Activated CD4-positive, CD25-positive, alpha-beta regulatory T cell treated with anti-CD3 and anti-CD28 coated beads, Interleukin-2, amount 50 U/mL, for 72 hours (primary cell): Measurements from ENCODE around the gene EID3.
"Not testable (repeated sequence)": the region's sequence is repeated elsewhere in the genome, so short reads cannot be mapped to it uniquely, and the experiment has no call there.

Experiments
- DNase-seq: peaks from one replicate; pipeline ENCODE4 v3.0.0; 2021

EID3 gene

DNA sequence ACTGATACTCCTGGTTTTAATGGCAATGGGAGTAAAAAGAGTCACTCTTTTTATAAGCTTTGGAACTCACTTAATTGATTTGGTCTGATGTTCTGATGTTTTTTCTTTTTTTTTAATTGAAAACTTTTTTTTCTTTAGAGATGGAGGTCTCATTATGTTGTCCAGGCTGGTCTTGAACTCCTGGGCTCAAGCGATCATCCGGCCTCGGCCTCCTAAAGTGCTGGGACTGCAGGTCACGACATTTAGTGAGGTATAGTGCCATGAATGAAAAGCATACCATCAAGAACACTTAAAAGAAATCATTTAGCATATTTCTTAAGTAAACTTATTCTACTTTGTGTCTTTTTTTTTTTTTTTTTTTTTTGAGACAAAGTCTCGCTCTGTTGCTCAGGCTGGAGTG is 12.7 kb upstream of the EID3 start:
- DNase-seq = no peak

DNA sequence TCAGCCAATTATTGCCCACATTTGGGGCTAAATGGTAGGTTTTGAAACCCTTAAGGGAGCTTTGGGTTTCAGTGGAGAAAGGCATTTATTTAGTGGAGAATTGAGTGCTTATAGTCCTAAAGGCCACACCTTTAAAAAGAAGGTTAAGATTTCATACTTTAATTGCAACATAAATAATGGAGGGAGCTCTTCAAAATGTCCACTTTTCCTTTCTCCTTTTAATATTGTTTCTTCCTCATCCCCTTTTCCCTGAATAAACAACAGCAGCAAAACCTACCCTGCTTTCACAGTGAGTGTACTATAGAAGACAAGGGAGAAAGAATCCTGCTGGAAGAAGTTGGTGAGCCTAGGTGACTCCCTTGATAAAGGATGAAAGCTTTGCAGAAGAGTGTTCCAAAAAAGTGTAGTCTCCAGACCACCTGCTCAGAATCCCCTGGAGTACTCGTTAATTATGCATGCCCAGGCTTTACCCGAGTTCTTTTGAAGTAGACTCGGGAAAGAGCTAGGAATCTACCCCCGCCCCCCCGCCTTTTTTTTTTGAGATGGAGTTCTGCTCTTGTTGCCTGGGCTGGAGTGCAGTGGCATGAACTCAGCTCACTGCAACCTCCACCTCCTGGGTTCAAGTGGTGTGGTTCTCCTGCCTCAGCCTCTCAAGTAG is 11.5 kb upstream of the EID3 start:
- DNase-seq = no peak

DNA sequence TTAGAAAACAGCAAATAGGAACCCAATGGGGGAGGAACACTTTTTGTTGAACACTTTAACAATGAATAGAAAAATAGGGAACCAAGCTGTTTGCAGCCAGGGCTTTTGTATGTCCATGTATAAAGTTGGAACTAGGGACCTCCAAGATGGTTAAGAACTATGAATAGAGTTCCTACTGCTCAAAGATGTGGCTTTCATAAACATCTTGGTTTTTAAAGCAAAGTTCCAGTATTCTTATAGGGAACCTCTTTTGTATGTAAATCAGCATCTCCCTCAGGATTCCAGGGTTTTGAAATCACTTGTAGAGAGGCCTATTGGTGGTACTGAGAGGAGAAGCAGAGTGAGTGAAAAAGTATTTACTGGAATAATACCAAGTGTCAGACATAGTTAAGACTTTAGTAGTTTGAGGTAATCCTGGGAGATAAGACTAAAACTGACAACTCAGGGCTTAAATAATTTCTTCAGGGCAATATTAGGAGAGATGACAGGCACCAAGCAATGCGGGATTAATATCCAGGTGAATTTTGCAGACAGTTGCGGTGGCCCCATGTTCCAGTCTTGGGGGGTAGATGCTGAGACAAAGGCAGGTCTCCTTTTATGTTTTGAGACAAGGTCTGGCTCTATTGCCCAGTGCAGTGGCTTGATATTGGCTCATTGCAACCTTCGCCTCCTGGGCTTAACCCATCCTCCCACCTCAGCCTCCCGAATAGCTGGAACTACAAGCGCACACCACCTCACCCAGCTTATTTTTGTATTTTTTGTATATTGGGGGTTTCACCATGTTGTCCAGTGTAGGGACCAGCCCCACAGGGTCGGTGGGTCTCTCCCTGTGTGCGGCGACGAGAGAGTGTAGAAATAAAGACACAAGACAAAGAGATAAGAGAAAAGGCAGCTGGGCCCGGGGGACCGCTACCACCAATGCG is 10.4 kb upstream of the EID3 start:
- DNase-seq = no peak

DNA sequence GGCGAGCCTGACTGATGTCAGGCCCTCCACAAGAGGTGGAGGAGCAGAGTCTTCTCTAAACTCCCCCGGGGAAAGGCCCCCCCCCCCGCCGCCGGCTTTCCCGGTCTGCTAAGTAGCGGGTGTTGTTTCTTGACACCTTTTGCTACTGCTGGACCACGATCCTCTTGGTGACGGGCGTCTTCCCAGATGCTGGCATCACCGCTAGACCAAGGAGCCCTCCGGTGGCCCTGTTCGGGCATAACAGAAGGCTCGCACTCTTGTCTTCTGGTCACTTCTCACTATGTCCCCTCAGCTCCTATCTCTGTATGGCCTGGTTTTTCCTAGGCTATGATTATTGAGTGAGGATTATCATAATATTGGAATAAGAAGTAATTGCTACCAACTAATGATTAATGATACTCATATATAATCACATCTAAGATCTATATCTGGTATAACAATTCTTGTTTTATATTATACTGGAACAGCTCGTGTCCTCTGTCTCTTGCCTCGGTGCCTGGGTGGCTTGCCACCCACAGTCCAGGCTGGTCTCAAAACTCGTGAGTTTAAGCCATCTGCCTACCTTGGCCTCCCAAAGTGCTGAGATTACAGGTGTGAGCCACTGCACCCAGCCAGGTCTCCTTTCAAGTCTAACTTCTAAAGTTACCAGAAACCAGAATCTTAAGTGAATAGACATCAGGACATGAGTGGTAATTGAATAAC is 9.2 kb upstream of the EID3 start:
- not testable (repeated sequence) for DNase-seq

DNA sequence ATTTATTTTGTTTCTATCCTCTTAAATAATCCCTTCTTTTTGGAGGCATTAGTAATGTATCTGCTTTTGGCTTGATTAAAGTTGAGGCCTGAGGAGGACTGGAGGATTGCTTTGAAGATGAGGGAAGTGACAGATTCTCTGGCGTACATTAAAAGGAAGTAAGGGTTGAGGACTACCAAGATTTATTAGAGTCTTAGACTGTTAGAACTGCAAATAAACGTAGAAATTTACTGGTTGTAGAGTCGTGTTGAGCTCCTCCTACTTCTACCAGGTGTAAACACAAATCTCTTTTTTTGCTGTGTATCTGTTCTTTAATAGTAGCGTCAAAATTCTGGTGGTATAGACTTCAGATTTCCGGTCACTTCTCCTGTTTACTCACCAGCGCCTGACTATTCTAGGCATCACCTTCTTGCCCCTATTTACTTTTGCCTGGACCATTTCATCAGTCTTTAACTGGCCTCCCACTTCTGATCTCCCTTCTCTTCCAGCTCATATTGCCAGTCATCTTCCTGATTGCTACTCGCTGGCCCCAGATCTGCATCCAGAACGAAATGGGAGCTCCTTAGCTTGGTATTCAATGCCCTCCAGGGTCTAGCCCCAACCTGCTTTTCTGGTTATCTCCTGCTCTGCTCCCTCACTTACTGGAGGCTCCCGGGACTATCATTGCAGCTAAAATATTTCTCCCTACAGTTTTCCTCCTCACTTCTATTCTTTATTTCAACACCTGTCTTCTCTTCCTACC is 8.4 kb upstream of the EID3 start:
- DNase-seq = no peak

DNA sequence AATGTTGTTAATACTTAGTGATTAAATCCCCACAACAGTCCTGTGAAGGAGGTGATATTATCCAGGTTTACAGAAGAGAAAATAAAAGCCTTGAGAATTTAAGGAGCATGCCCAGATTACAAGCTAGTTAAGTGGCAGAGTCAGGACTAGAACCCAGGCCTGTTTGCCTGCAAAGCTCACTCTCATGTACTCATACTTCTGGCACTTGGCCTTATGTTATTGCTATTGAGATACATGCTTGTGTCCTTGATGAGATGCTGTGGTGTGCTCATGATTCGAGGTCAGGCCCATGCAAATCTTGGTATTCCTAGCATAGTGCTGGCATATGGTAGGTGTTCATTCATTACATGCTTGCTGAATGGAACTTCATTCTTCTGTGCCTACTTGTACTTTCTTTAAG is 7.6 kb upstream of the EID3 start:
- DNase-seq = no peak

DNA sequence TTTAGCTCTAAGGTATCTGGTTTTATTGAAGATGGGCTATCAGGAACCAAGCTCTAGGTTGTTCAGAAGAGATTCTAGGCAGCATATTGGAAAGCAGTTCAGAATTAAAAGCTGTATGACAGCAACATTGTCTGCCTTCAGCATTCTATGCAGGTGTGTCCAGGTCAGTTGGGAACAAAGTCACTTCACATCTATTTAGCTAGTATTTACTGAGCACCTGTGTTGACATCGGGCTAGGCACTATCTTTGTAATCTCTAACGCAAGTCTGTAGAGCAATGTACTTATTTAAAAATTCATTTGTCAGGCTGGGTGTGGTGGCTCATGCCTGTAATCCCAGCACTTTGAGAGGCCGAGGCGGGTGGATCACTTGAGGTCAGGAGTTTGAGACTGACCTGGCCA is 6.8 kb upstream of the EID3 start:
- DNase-seq = no peak

DNA sequence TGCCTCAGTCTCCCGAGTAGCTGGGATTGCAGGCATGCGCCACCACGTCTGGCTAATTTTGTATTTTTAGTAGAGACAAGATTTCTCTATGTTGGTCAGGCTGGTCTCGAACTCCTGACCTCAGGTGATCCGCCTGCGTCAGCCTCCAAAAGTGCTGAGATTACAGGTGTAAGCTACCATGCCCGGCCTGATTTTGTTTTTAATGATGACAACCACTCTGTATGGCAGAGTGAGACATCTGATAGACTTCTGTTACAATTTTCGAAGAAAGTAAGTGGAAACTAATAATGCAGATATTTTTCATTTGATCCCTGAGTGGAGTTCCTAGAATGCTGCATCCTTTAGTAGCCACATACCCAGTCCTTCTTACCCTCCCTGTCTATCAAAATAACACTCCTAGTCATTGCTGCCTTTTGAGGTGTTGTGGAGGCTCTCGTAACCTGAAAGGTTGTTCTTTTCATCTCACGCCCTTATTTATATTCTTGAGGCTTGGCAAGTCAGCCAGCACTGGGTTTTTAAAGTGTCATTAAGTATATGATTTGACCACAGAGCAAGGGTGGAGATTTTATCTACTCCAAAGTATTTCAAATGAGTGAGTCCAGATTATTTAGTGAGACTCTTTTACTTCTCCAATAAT is 5.9 kb upstream of the EID3 start:
- DNase-seq = no peak

DNA sequence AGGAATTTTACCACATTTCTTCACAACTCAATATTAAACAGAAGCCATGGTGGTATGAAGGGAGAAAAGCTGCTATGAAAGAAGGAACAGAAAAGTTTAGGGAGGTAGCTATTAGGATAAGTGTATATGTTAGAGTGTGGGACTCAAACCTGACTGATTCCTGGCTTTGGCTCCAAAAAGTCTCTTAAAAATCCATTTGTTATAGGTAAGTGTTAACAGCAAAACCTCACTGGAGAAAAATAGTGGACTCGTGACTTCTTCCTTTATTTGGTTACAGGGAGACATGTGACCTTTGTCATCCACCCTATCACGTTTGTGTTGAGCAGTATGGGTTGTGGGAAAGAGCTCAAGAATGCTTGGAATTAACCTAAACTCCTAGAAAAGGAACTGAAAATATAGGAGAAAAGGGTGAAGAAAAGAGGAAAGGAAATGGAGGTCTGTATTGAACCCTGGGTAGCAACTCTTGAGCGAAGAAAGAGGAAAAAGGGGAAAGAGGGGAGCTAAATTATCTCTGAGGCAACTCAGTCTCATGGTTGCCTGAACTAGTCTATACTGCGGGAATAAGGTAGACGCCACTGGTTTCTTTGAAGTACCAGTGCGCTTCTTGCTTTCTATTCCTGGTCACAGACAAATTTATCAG is 3.6 kb upstream of the EID3 start:
- DNase-seq = no peak

DNA sequence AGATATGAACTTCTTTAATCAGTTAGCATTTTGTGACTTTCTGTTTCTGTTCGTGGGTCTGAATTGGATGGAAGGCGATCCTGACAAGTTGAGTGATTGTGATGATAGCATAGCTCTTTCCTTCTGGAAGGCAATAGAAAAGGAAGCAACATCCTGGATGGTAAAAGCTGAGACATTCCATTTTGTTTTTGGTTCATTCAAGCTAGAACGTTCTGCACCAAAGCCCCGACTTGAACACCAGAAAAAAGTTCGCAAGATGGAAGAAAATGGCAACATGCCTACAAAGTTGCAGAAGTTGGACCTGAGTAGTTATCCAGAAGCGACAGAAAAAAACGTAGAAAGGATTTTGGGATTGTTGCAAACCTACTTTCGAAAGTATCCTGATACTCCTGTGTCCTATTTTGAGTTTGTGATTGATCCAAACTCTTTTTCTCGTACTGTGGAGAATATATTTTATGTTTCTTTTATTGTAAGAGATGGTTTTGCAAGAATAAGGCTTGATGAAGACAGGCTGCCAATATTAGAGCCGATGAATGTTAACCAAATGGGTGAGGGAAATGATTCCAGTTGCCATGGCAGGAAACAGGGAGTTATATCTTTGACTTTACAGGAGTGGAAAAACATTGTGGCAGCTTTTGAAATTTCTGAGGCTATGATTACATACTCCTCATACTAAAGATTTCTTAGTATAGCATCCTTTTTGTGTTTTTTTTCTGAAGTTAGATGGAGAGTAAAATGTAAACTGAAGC is 896 bp downstream of the EID3 start:
- DNase-seq = no peak

DNA sequence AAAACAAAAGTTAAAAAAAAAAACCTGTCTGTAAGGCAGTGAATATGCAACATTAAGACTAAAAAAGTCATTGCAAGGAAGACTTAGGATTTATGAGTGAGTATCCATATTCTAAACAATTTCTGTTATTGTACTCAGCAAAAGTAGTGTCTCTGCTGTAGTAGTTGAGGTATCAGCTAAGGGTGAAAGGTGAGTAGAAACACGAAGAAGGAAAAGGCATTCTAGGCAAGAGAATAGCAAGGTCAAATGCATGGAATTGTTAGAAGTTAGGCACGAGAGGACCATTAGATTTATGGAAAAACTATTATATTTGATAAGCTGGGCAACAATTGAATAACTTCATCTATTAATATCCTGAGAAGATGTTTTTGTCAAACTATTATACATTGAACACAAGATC is 1.8 kb downstream of the EID3 start:
- no peak for DNase-seq

DNA sequence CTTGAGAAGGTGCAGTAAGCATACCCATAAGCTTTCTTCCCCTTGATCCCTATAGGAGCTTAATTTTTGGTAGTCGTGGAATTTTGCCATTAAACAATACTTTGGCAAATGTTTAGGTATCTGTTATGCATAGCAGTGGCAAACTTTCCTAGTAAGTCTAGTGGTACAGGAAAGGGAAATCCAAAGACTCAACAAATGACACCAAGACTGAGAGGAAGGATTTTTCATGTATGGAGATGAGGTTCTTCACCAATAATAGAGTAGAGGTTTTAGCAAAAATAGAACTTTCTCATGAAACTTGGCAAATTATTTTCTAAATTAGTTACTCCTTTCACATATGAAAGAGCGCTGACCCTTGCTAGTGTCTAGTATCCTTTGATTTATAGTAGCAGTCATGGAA is 2.8 kb downstream of the EID3 start:
- no peak for DNase-seq

DNA sequence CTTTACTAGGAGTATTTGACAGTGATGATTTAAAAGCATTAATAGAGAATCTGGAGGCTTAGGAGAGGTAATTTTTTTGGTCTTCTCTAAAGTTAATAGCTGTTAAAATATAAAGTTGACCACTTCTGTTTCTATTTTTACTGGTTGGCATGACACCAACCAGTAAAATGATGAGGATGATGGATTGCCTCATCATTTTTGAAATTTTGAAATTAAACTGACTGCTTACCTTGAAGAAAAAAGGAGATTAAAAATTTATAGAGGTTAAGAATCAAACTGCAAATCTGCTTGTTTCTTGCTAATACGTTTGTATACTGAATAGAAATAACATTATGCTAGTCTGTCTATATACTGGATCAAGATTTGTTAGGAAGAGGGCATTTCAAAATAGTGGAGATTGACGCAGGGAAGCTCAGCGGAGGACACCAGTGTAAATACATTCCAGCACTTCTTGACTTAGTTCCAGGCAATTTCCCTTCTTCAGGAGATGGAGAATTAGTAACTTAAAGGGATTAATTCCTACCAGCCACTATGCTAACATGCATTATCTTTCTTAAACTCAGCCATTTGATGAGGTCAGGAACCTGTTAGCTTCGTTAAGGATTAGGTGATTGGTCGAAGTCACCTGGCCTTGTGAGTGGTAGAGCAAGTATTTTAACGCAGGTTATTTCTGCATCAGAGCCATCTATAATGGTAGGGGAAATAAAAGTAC is 3.6 kb downstream of the EID3 start:
- DNase-seq = no peak

DNA sequence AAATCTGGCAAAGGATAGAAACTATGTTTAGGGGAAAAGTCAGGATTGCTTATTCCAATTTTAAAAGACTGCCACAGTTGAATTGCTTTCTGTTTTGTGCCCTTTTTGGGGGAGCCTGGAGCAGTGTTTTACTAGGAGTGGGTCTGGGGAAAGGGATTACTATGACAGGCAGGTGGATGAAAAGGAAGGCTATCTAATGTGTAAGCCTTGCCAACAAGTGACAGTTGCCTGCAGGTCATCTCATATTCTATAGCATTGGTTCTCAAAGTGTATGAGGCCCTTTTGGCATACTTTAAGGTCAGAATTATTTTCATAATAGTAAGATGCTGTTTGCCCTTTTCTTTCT is 4.1 kb downstream of the EID3 start:
- DNase-seq = no peak

DNA sequence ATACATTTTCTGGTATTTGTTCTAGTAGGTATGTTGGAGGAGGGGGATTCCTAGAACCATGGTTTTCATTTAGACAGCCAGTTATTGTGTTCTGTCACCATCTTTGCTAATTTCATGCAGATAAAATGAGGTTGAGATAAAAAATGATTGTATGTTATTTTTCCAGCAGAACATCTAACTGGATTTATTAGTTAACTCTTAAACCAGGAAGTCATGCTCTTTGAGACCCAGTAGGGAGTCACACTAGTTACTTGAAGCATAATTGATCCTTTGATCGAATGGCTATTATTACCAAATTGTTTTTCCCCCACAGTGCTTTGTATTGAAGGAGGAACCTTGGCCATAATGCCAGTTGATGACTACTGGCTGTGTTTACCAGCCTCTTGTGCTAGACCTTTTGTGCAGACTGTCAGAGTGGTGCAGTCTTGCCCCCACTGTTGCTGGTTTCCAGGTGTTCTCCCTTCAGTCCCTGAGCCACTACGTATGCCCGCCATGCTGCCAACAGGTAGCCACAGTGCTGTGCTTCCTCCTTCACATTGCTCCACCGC is 6.0 kb downstream of the EID3 start:
- DNase-seq = no peak

DNA sequence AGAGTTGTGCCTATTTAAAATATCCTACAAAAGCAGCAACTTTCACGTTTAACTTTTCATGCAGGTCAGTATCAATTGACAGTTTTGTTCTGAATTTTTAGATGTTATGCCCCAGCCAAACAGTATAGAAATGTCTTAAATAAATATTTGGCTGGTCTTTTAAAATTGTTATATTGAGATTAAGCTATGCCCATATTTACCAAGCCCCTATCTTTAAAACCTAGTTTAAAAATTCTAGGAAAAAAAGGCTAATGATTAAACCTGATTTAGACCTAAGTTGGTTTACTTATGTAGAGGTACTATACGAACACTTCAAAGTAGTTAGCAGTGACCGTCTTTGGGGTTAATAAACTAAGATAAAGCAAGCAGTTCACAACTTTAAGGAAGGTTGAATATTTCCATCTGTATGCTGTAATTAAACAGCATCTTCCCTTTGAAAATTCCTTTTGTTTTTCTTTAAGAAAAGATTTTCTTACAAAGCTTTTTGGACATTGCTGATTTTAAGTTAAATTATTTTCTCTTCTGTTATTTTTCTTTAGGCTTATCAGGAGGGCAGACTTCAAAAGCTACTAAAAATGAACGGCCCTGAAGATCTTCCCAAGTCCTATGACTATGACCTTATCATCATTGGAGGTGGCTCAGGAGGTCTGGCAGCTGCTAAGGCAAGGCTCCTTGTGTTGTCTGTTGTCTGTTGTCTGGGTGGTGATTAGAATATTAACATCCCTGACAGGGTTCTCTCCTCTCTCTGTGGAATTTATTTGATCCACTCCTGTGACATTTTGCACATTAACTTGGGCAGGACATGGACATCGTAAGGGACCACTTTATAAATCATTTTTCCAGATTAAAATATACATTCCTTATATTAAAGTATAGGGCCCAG is 7.5 kb downstream of the EID3 start:
- no peak for DNase-seq

DNA sequence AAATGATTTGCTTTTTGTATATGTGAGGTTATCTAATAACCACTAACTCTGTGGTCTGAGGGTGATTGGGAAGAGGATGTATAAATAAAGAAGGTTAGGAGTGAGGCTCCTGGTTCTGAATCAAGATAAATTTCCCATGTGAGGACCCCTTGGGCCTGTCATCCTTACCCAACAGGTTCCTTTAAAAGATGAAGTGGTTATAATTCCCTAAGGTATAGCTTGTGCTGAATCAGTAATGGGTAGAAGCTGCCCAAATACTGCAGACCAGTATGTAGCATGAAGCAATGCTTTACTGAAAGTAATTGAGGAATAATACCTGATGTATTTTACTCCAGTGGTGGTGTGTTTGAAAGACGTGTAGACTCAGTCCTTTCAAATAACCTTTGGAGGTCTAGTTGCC is 8.7 kb downstream of the EID3 start:
- no peak for DNase-seq

DNA sequence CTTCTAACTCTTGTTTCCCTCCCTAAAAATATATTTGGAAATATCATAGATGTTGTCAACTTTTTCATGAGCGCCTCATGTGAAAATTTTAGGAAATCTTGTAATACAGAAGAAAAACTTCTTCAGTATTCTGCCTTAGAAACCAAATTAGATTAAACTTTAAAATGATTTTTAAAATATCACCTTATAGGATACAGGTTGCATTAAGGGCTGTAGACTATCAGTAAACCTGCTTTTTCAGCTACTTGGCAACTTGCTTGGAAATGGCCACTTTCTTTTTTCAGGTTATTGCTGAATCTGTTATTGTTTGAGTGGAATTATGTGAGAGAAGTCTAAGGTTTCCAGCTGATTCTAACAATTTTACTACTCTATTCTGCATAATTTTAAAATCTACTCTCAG is 9.1 kb downstream of the EID3 start:
- DNase-seq = no peak

DNA sequence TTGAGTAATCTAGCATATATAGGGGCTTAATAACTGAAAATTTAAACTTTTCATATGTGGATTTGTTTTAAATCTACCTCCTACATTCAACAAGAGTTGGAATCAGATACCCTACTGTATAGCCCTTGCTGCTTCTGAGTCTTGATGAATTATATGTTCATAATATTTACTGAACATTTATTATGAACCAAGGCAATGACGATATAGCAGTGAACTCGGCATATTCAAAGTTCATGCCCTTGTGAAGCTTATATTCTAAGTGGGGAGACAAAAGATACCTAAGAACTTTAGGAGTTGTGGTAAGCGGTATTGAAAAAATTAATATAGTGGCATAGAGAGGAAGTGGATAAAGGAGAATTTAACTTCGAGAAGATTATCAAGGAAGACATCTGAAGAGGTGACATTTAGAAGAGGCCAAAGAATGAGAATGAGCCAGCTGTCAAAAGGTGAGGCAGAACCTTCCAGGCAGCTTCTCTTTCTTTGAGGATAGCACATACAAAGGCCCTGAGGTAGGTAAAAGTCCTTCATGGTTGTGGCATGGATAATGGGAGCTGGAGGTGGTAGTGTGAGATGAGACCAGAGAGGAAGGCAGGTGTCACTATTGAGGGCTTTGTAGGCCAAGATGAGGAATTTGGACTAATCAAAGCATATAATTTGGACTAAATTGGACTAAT is 10.2 kb downstream of the EID3 start:
- no peak for DNase-seq
